Measurements from ENCODE around the gene TEAD4.

Gene TEAD4

GRCh38 chr12:2959192-2959504 is at the start of gene TEAD4:
Gene TEAD4 (plus strand): TSS chr12:2959397.
- in situ Hi-C loops (cut with MboI; ENCODE audit: low sequenced_read_pairs), result no loop called here

DNA sequence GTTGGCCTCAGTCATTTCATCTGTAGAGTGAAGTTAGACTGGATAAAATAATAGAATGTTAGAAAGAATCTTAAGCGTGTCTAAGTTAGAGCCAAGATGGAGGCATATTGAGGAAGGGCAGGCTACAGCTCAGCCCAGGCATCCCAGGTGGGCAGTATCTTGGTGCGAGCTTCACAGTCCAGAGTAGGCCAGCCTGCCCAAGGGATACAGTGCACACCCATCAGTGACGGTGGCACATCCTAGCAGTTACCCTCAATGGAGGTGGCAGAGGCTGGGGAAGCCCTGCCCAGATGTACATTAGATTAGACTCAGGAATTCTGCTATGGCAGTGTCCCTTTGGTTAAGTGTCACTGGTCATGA is 47.0 kb upstream of the TEAD4 start:
- in situ Hi-C loops (cut with MboI; ENCODE audit: low sequenced_read_pairs), result no loop called here

DNA sequence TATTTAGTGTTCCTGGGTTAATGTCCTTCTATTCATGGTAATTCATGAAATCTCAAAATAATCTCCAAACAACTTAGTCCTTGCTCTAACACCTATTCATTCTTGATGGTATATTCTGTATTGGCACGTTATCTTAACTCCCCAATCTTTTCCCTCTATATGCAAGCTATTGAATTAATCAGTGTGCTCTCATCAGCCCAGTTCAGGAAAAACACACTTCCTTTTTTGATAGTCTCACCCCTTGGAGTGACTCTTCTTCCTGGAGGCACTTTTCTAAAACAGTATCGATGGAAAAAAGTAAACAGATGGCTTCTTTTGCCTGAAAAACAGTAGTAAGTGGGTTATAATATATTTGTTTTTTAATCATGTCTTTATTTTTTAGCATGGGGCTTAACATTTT is 39.9 kb upstream of the TEAD4 start:
- in situ Hi-C loops (cut with MboI; ENCODE audit: low sequenced_read_pairs), result no loop called here

DNA sequence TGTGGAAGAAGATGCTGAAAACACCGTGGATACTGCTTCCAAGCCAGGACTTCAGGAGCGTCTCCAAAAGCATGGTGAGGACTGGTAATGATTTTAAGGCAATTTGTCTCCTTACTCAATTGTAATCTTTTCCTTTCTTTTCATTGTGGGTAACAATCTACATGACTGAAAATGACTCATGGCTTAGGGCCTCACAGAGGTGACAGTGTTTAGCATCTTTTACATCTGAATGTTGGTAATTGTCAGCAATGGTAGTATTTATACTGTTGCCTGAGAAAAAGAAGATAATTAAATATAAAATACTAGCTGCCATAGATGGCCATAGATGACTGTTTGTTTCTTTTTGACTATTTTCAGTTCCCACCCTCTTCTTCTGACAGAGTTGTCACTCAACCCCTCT is 36.9 kb upstream of the TEAD4 start:
- in situ Hi-C loops (cut with MboI; ENCODE audit: low sequenced_read_pairs), result no loop called here

GRCh38 chr12:2923057-2923456 is 36.1 kb upstream of the TEAD4 start:
- in situ Hi-C loops (cut with MboI; ENCODE audit: low sequenced_read_pairs), result no loop called here

DNA sequence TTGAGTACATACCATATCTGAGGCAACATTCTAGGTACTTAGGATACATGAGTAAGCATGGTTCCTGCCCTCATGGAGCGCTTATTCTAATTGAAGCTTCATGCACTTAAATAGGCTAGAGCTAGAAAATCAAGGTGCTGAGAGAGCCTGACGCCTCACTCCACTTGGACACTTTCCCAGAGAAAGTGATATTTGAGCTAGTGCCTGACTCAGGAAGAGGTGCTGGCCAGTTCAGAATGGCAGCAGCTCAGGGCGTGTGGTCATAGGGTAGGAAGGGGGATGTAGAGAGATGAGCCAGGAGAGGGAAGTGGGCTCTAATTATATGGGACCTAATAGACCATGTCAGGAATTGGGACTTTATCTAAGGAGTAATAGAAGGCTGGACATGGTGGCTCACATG is 35.2 kb upstream of the TEAD4 start:
- in situ Hi-C loops (cut with MboI; ENCODE audit: low sequenced_read_pairs), result no loop called here

DNA sequence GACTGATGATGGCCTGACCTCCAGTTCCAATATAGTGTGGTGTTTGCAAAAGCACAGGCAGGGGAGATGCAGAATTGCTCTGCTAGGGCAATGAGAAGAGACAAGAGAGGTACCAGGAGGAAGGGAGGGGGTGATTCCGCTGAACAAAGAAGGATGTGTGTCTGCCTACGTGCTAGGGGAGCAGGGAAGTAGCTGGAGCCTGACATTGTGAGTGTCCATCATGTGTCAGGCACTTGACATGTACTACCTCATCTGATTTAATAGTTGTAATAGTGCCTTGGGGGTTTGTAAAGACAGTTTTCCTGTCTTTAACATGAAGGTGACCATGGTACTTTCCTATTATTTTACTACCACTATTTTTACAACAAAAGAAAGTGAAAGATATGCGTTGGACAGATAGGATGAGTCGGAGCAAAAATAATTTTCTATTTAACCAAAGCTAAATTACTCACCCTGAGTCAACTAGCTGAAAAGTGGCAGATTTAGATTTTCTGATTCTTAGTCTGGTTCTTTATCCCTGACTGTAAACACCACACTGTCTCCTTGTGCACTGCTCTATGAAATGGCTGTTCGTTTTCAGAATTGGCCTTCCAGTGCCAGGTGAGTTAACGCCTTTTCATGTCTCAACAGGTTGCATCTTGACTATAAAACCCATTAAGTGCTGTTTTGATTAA is 33.7 kb upstream of the TEAD4 start:
- in situ Hi-C loops (cut with MboI; ENCODE audit: low sequenced_read_pairs), result no loop called here

- in situ Hi-C loops (cut with MboI; ENCODE audit: low sequenced_read_pairs), result no loop called here
Observed at GRCh38 chr12:2930865-2931264, 28.3 kb upstream of the TEAD4 start.

DNA sequence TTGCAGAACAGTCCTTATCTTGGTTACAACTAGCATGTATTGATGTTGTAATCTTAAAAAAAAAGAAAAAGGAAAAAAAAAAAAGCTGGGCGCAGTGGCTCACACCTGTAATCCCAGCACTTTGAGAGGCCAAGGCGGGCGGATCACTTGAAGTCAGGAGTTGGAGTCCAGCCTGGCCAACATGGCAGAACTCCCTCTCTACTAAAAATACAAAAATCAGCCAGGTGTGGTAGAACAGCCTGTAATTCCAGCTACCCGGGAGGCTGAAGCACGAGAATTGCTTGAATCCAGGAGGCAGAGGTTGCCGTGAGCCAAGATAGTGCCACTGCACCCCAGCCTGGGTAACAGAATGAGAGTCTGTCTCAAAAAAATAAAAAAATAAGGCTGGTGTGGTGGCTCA is 25.6 kb upstream of the TEAD4 start:
- in situ Hi-C loops (cut with MboI; ENCODE audit: low sequenced_read_pairs), result no loop called here

- in situ Hi-C loops (cut with MboI; ENCODE audit: low sequenced_read_pairs), result no loop called here
Observed at GRCh38 chr12:2934371-2934770, 24.8 kb upstream of the TEAD4 start.

DNA sequence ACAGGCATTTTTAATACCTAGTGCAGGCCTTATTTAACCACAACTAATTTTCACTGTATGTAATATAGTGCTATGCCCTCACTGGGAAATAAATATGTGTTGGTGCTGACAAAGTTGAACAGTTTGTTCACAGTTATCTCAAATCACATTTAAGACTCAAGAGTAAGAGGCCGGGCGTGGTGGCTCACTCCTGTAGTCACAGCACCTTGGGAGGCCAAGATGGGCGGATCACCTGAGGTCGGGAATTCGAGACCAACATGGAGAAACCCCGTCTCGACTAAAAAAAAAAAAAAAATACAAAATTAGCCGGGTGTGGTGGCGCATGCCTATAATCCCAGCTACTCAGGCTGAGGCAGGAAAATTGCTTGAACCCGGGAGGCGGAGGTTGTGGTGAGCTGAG is 22.9 kb upstream of the TEAD4 start:
- in situ Hi-C loops (cut with MboI; ENCODE audit: low sequenced_read_pairs), result no loop called here

DNA sequence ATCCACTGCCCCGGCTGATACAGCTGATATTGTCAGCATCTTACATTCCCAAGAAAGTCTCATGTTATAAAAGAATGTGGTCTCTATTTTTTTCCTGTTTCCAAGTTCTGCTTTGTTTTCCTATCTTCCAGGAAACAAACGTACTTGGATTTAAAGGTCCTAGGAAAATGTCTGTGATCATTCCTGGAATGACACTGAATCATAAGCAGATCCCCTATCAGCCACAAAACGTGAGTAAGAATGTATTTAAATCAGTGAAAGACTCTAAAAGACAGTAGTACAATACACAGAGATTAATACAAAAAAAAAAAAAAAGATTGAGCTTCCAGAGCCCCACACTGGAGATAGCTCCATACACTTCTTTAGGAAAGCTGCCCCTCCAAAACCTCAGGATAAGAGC is 21.7 kb upstream of the TEAD4 start:
- in situ Hi-C loops (cut with MboI; ENCODE audit: low sequenced_read_pairs), result no loop called here

- in situ Hi-C loops (cut with MboI; ENCODE audit: low sequenced_read_pairs), result no loop called here
Observed at GRCh38 chr12:2939191-2939590, 20.0 kb upstream of the TEAD4 start.

GRCh38 chr12:2940564-2940963 is 18.6 kb upstream of the TEAD4 start:
- in situ Hi-C loops (cut with MboI; ENCODE audit: low sequenced_read_pairs), result no loop called here

- in situ Hi-C loops (cut with MboI; ENCODE audit: low sequenced_read_pairs), result no loop called here
Observed at GRCh38 chr12:2941524-2941923, 17.7 kb upstream of the TEAD4 start.

DNA sequence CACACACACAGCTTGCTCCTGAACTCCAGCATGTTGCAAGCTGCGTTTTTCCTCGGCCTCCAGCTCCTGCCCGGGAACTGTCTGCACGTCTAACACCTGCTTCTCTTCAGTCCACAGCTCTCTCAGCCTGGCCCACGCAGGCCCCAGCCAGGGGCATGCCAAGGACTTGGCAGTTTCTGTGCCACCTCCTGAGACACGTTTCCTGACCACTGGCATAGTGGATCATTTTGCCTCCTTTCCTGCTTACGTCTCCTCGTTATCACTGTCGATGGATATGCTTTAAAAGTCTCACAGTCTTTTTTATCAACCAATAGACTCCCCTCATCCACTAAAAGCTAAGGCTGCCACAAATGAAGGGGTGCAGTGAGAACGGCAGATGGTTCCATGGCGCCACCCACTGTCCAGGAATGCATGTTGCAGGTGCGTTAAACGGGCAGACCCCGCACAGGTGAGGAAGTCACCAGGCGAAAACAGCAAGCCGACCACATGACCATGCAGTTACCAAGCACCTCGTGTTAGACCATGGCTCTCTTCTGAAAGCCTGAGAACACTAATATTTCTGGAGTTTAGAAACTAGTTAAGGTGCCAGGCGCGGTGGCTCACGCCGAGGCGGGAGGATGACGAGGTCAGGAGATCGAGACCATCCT is 14.7 kb upstream of the TEAD4 start:
- in situ Hi-C loops (cut with MboI; ENCODE audit: low sequenced_read_pairs), result no loop called here

DNA sequence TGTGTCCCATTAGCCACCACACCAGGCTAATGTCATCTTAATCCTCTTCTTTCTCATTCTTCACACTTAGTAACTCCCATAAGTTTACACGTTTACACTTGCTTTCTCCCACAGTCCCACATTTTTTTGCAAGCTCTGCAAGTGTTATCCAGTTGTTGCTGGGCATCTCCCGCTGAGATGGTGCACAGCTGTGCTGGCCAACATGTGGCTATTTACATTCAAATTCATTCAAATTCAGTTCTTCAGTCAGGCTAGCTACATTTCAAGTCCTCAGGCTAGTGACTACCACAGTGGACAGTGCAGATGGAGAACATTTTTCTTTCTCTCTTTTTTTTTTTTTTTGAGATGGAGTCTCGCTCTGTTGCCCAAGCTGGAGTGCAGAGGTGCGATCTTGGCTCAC is 9.8 kb upstream of the TEAD4 start:
- in situ Hi-C loops (cut with MboI; ENCODE audit: low sequenced_read_pairs), result no loop called here

GRCh38 chr12:2955888-2956287 is 3.3 kb upstream of the TEAD4 start:
- in situ Hi-C loops (cut with MboI; ENCODE audit: low sequenced_read_pairs), result no loop called here

- in situ Hi-C loops (cut with MboI; ENCODE audit: low sequenced_read_pairs), result no loop called here
Observed at GRCh38 chr12:2957816-2958431, 1.3 kb upstream of the TEAD4 start.

DNA sequence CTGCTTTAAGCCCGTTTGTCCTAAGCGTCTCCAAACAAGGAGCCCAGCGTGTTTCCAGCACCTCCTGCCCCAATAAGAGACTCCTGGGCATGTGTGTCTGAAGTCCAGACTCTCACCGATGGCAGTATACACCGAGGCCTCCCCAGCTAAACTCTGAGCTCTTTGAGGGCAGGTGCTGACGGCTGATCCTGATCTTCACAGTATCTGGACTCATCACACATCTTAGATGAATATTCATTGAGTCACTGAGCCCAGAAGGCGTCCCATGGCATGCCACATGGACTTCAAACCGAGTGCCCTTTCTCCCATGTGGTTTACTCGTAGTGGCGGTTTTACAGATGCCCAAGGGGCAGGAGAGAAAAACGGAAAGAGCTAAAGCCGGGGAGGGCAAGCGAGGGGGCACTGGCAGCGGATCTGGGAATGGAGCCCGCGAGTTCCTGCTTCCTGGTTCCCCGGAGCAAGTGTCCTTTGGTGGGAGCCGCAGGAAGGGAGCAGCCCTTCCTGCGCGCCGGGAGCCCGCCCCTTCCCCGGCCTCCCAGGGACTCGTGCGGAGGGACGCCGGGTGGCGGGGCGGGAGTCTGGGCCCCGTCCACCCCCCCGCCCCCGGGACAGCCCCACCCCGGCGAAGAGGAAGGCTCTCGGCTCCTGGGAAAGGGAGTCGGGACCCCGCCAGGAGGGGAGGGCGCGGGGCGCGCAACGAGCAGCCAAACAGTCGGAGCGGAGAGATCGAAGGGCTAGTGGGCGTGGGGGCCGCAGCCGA is 585 bp upstream of the TEAD4 start:
- in situ Hi-C loops (cut with MboI; ENCODE audit: low sequenced_read_pairs), result no loop called here

- in situ Hi-C loops (cut with MboI; ENCODE audit: low sequenced_read_pairs), result no loop called here
Observed at GRCh38 chr12:2959505-2960389, 550 bp downstream of the TEAD4 start.
